ENCODE results near the gene POLRMT. TPM values are rescaled to one million over a fixed set of nuclear protein-coding genes. Genes with fewer than 3 reads are reported as not detected.
A peak's percentile ranks its signal among the peaks of the same experiment; 100 is the strongest.

POLRMT gene
- polyA plus RNA-seq, 1 of the 3 experiments (the other 2 are of a cell fraction), result 38.2 TPM

DNA sequence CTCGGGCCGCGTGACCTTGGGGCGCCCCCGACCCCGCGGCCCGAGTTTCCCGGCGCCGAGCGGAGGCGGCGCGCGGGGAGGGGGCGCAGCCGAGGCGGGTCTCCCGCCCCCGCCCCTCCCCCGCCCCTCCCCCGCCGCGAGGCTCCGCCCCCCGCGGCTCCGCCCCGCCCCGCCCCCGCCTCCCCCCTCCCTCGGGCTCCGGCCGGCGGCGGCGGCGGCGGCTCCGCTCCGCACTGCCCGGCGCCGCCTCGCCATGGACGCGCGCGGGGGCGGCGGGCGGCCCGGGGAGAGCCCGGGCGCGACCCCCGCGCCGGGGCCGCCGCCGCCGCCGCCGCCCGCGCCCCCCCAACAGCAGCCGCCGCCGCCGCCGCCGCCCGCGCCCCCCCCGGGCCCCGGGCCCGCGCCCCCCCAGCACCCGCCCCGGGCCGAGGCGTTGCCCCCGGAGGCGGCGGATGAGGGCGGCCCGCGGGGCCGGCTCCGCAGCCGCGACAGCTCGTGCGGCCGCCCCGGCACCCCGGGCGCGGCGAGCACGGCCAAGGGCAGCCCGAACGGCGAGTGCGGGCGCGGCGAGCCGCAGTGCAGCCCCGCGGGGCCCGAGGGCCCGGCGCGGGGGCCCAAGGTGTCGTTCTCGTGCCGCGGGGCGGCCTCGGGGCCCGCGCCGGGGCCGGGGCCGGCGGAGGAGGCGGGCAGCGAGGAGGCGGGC lies 43.5 kb downstream of the POLRMT start, which contains the start of gene HCN2:
TSS of gene HCN2 (plus strand) at position 189 of the 703 bp plus-strand sequence. CDS start at position 254, 65 bp downstream.
- peak; percentile 89 for DNase-seq
- Histone ChIP-seq H3K9ac (no peak within 1 kb of the TSS), H2AFZ (ENCODE audit: low read depth) (no peak within 1 kb of the TSS), H3K36me3 (replicated peaks in 1 of 2; ENCODE audit: control insufficient read depth in 1 of 2, insufficient read depth in 2 of 2, low read length in 1 of 2) (no peaks in the 10 kb centered on the region), H3K27me3 (ENCODE audit: insufficient read depth) (no peaks in the 10 kb centered on the region), H3K79me2 (ENCODE audit: insufficient read depth) (peaks cover 4% of the 10 kb centered on the region; the same call in 1 of the 2 replicates), H3K4me3 (ENCODE audit: low read depth in 2 of 2, low read length in 1 of 2) (peak within 1 kb of the TSS; percentile 50 to 67), H4K20me1 (ENCODE audit: insufficient read depth) (peaks cover 39% of the 10 kb centered on the region), H3K4me2 (peak within 1 kb of the TSS; percentile 79), H3F3A (replicated peaks; ENCODE audit: insufficient read depth) (peaks cover 11% of the 10 kb centered on the region), H3K9me2 (no peaks in the 10 kb centered on the region), H3K27ac (ENCODE audit: low read depth in 2 of 2, low read length in 1 of 2) (peak within 1 kb of the TSS in 1 of 2 experiments; percentile 11; a peak in 1 of 4 replicates), H3K4me1 (ENCODE audit: control insufficient read depth in 1 of 2, insufficient read depth in 2 of 2, low read depth in 1 of 2, low read length in 1 of 2) (peaks cover 4 to 23% of the 10 kb centered on the region in 2 experiments; a peak in 1 of 4 replicates), H3K9me3 (no peaks in the 10 kb centered on the region)
- ChIA-PET CTCF (no interaction called here), POLR2A (interaction anchor here (0.6 kb wide), 1 partner anchor 10 kb away, joined by 4 read pairs; no protein-coding TSS in a partner anchor)
- TF ChIP-seq RXRA (IDR thresholded peaks at IDR 0.05; ENCODE audit: borderline replicate concordance, low read depth) (no peak), GABPA (IDR thresholded peaks at IDR 0.05; ENCODE audit: low read depth) (no peak), ELF1 (IDR thresholded peaks at IDR 0.05) (no peak), NFIC (IDR thresholded peaks at IDR 0.05; ENCODE audit: borderline replicate concordance) (no peak), FOXJ3 (CRISPR knock-in tag; IDR thresholded peaks at IDR 0.05) (no peak), SMC3 (IDR thresholded peaks at IDR 0.05; ENCODE audit: low read depth, low read length) (no peak), YY1 (IDR thresholded peaks at IDR 0.05; ENCODE audit: low read depth) (no peak), TAF1 (IDR thresholded peaks at IDR 0.05; ENCODE audit: borderline replicate concordance, low read depth, low read length) (no peak), RCOR1 (IDR thresholded peaks at IDR 0.05; ENCODE audit: low read length) (no peak), MXI1 (IDR thresholded peaks at IDR 0.05; ENCODE audit: low read depth, low read length) (no peak)
- TF ChIP-seq, protein P1, sequence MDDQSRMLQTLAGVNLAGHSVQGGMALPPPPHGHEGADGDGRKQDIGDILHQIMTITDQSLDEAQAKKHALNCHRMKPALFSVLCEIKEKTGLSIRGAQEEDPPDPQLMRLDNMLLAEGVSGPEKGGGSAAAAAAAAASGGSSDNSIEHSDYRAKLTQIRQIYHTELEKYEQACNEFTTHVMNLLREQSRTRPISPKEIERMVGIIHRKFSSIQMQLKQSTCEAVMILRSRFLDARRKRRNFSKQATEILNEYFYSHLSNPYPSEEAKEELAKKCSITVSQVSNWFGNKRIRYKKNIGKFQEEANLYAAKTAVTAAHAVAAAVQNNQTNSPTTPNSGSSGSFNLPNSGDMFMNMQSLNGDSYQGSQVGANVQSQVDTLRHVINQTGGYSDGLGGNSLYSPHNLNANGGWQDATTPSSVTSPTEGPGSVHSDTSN (IDR thresholded peaks at IDR 0.05), result no peak
- TF ChIP-seq, protein P2, sequence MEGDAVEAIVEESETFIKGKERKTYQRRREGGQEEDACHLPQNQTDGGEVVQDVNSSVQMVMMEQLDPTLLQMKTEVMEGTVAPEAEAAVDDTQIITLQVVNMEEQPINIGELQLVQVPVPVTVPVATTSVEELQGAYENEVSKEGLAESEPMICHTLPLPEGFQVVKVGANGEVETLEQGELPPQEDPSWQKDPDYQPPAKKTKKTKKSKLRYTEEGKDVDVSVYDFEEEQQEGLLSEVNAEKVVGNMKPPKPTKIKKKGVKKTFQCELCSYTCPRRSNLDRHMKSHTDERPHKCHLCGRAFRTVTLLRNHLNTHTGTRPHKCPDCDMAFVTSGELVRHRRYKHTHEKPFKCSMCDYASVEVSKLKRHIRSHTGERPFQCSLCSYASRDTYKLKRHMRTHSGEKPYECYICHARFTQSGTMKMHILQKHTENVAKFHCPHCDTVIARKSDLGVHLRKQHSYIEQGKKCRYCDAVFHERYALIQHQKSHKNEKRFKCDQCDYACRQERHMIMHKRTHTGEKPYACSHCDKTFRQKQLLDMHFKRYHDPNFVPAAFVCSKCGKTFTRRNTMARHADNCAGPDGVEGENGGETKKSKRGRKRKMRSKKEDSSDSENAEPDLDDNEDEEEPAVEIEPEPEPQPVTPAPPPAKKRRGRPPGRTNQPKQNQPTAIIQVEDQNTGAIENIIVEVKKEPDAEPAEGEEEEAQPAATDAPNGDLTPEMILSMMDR (IDR thresholded peaks at IDR 0.05), result no peak
- TF ChIP-seq, protein P3, sequence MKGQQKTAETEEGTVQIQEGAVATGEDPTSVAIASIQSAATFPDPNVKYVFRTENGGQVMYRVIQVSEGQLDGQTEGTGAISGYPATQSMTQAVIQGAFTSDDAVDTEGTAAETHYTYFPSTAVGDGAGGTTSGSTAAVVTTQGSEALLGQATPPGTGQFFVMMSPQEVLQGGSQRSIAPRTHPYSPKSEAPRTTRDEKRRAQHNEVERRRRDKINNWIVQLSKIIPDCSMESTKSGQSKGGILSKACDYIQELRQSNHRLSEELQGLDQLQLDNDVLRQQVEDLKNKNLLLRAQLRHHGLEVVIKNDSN (IDR thresholded peaks at IDR 0.05; ENCODE audit: borderline replicate concordance, low read depth), result no peak
- TF ChIP-seq, protein P4, sequence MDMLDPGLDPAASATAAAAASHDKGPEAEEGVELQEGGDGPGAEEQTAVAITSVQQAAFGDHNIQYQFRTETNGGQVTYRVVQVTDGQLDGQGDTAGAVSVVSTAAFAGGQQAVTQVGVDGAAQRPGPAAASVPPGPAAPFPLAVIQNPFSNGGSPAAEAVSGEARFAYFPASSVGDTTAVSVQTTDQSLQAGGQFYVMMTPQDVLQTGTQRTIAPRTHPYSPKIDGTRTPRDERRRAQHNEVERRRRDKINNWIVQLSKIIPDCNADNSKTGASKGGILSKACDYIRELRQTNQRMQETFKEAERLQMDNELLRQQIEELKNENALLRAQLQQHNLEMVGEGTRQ (IDR thresholded peaks at IDR 0.05; ENCODE audit: borderline replicate concordance, low read depth, low read length), result no peak
- 3% methylated on average over 6 of the region's 132 CpGs for WGBS (ENCODE audit: low lambda C conversion rate)

Data from SK-N-SH (cell line).